Measurements from ENCODE around the gene SEMA5A.

The SEMA5A gene

DNA sequence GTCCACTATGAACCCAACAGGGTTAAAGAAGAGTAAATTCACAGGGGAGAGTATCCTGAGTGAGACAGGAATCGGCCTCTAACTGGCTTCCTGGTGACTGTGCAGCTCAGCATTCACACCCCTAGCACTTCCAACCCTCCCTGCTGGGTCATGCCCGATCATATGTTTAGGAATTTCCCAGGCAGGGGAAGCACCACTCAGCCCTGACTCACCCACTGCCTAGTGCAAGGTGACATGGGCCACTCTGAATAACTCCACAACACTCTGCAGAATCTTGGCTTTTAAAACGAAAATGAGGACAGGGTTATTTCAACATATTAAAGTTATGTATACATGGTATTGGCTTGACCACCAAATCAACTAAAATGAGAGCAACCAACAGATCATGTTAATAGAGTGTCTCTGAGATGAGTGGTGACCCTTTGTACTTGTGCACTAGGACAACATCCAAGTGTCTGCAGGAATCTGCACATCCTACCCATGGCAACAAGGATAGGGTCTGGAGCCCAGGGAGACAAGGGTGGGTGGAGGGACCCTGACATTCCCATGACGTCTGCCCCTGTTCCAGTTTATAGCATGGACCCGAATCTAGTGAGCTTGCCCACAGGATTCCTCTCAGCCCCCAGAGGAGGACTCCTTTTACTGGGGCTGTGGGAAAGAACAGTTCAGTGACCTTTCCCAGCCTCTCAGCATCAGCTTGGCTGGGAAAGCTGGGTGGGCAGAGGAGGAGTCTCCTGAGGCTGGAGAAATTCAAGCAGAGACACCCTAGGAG, 485.8 kb downstream of the SEMA5A start:
- no peak for DNase-seq (ENCODE audit: low read depth in 2 of 2)

DNA sequence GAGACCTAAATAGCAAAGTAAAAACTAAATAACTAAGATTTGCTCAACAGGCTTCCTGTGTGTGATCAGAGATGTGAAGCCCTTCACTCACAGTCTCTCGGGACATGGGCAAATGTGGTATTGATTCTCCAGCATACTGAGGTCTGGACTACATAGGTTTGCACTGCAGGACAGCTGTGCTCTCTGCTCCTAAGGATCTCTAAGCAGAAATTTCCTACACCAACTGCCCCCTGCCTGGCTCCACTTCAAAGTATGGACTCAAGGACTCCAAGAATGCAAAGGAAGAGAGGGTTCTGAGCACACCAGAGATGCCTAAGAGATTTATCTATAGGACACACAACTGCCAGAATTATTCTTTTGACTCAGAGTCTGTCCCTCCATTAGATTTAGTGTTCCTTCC, 487.2 kb downstream of the SEMA5A start:
- DNase-seq (ENCODE audit: low read depth in 2 of 2), result no peak

DNA sequence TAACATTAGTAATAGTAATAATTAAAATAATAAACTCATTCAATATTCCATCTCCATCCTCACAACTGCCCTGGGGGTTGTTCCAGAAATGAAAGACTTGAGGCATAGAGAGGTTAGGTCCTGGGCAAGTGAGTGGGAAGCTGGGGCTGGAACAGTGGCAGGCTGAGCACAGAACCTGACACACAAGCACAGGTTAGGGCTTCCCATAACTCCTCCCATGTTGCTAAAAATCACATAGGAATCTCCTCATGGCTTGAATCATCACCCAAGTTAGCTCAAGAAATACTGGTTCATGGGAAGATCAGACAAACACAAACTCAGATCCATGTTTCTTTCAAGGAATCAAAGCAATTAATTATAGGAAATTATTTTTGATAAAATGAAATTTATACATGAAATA, 487.7 kb downstream of the SEMA5A start:
- DNase-seq (ENCODE audit: low read depth in 2 of 2), result no peak

DNA sequence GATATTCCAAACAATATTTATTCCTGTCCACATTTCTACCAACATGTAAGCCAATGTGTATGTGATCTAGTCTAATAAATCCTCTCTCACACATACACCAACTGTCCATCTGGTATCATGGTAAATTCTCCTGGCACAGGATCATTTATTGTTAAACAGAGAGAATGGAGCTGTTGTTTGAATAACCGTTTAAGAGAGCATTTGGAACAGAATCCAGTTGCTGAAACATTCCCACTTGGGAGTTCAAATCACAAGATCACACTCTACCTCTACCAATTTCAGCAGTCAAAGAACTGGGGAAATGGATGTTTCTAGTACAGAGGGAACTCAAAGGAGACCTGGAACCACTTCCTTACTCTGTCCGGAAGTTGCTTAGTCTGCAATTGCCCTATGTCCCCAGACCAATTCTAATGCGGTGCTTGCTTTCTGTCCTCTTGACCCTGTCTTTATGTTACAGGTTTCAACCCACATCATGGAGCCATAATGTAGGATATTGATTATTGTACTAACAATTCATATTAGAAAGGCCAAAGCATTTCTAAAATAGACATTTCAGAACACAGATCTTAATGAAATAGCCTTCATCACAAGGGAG, 488.4 kb downstream of the SEMA5A start:
- no peak for DNase-seq (ENCODE audit: low read depth in 2 of 2)

DNA sequence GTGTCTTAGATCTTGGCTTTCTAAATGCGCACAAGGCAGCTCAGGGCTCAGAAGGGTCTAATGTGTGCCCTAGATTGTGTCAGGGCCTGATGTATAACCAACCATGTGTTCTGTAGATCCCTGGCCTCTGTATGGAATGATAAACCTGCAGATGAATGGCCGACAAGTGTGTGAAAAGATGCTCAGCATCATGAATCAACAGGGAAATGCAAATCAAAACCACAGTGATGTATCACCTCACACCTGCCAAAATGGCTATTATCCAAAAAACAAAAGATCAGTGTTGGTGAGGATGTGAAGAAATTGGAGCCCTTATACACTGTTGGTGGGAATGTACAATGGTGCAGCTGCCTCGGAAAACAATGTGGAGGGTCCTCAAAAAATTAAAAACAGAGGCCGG, 489.8 kb downstream of the SEMA5A start:
- DNase-seq (ENCODE audit: low read depth in 2 of 2), result no peak

DNA sequence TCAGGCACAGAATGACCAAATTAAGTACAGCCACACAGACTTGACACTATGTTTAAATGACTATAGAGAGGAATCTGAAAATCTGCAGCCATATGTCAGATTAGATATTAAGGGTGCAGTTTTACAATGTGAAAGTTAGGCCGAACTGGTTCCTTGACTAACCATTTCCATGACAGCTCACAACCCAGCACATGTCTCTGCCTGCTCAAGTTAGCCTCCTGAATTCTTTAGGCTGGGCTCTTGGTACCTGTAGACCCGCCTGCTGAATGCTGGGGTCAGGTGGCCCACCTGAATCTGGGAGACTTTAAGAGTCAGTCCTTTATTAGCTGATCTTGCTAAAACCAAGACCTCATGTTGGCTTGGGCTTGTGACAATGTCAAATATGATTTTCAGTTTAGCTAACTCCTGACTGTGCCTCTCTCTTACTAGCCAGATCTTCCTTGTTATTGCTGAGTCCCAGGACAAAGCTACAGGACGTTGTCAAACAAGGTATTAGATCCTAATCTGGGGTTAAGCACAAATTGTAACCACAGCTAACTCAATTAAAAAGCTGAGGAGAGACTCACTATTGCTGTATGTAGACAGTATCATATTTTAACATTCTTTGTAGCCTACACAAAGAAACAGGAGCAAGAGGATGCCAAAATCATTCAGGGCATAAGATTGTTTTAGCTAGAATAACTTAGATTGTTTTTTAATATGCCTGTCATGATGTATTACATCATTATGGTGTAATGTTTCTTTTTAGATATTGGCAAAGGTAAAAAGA, 490.9 kb downstream of the SEMA5A start:
- no peak for DNase-seq (ENCODE audit: low read depth in 2 of 2)

DNA sequence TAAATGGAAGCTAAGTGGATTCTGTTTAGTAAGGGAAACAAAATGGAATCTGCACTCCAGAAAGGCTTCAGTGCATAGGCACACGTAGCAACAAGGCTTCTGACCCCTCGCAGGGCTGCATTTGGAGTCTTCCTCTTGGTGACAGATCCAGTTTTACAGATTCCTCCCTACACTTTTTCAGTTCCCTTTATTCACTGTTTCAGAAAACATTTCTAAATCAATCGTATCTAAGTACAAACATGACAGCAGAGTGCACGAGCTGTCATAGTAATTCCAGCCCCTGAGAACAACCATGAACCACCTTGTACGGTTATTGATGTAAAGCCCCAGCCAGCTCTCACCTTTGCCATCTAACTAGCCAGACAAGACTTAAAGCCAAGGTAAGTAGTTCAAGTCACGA, 491.6 kb downstream of the SEMA5A start:
- DNase-seq (ENCODE audit: low read depth in 2 of 2), result no peak

DNA sequence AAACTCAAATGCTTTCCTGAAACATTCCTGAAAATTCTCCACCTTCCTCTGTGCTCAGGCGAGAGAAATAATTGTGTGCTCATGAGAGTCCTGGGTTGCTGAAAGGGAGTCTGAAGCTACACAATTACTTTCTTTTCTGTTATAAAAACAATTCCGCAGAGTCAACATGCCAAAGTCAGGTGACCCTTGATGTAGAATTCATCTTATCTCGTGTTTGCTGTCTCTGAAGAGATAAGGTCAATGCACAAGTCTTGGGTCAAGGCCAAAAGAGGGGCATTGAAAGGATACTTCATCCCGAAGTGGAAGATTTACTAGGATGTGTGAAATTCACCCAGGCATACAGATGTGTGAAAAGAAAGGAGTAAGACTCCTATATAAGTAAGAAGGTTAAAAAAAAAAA, 493.5 kb downstream of the SEMA5A start:
- no peak for DNase-seq (ENCODE audit: low read depth in 2 of 2)

DNA sequence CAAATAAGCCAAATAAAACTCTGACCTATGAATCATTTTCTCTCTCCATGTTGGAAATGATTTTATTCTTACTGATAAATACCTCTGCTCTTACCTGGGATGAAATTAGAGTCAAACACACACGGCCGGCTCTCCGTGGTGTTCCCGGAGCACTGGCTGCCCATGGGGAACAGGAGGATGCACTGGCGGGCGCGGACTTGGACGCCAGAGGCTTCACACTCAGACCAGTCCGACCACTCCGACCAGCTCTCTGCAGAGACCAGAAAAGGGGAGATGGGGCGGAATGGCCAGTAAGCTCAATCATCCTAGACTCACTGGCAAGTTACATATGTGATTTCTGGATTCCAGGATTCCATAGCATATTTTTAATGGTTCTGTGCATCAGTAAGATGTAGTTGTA, 494.1 kb downstream of the SEMA5A start:
- no peak for DNase-seq (ENCODE audit: low read depth in 2 of 2)

DNA sequence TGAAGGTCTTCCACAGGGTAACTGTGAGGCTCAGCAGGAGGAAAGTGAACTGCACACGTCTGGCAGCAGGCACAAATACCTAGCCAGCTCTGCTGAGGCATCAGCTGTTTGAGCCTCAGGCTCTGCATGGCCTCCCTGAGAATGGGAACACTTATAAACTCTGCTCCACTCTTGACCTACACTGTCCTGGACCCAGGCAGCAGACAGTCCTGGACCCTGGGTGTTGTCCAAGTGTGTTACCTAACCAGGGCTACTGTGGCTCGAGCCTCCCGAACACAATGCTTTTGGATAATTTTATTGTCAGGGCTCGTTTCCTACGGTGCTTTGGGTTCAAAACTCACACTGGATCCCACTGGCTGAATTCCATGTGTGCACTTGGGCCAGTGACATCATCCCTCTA, 497.9 kb downstream of the SEMA5A start:
- no peak for DNase-seq (ENCODE audit: low read depth in 2 of 2)

DNA sequence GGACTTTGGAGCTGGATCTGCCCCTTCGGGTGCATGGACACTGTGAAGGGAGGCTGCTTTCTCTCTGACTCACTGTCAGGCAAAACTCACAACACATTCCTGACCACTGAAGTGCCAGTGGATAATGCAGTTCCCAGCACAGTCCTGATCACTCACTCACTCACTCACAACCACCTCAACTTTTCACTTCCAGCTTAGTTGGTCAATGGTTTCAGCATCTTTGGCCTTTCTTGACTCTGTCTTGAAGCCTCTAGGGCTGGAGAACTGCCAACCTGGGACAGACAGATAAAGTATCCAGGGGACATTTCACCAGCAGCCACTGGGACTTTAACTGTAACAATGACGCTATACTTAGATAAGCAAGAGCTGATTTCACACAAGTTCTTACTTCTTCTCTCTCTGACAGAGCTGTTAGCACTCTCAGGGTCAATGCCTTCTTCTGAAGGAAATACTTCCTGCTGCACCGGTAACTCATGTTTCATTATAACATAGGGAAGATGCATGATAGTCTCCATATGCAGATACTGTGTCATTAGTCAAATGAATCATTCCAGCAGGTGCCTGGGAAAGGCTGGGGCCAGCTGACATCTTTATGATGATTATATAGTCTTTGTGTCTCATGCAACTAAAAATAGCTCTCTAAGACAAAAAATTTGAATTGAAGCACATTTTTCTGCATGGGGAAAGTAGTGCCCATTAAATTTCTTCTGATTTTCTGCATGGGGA, 499.0 kb downstream of the SEMA5A start:
- no peak for DNase-seq (ENCODE audit: low read depth in 2 of 2)

DNA sequence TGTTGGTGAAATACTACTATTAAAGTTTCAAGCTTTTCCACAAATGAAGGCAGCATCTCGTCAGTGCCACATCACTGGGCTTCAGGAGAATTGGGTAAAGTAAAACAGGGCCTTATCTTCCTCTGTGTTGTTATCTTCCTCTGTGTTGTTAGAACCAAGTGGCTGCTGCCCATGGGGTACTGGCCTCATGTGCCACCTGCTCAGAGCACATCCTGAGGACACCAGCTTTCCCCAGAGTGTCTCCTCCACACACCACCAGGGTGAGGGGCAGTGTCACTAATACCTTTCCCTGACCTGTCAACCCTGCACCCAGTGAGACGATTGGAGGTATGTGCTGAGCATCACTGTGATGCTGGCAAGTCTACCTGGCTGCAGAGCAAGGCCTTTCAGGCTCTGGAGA, 499.9 kb downstream of the SEMA5A start:
- no peak for DNase-seq (ENCODE audit: low read depth in 2 of 2)

DNA sequence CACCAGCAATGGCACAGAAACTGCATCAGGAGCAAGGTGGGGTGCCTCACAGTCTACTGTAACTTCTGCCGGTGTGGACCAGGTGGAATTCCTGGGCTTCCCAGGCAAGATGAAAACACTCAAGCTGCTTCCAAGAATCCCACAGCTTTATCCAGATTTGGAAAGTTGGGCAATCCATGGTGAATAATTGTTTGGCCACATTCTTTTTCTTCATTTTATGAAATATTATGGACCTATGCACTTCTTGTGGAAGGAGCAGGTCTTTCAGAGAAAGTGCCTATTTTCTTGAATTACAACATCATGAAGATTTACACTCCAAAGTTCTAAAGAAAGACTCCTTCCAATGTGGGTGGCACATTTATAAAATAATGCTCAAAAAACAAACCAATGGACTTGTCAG, 503.6 kb downstream of the SEMA5A start:
- DNase-seq (ENCODE audit: low read depth in 2 of 2), result no peak

DNA sequence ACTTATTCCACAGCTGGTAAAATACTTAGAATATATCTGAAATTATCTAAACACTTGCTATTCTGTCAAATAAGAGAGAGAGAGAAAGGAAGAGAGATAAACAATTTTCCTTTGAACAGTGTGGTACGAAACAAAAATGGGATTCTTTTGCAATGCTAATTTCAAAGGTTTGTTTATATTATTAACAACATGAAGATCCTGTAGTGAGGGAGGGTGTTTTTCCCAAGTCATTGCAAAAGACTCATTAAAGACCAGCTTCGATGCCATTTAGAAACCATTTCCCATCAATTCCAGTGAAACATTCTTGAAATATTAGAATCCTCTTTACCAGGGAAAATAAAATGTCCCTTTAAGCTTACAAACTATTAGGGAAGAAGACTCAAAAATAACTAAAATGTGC, 505.4 kb downstream of the SEMA5A start:
- DNase-seq (ENCODE audit: low read depth in 2 of 2), result no peak

DNA sequence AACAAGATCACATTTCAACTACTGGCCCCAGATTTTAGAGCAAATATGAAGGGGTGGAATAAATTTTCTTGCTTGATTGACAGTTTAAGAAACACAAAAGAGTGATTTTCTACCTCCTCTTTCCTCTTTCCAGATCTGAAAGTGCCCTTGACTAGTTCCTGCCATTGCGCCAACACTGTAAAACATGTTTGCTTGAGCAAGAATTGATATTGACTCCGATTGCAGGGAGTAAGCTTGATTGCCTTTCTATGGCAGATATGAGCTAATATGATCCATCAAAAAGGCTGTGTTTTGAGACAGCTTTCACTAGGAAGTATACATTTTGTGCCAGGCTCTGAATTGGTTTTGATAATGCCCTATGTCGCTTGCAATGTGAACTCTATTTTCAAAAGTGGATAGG, 508.8 kb downstream of the SEMA5A start:
- no peak for DNase-seq (ENCODE audit: low read depth in 2 of 2)

DNA sequence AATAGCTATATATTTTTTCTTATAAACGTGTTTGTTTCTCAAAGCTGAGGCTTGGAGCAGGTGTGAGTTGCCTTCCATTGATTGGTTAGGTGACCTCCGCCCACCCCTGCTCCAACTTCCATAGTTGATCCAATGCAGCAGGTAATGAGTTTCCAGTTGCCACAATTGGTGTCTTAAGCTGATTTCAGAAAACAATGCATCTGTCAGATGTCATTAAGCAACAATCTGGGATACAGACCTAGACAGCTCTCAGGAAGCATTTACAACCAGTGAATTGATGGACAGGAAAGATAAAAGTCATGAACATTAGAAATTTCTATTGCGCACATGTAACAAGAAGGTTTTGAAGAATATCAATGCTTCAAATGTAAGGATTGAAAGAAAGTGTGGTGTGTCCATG, 510.5 kb downstream of the SEMA5A start:
- no peak for DNase-seq (ENCODE audit: low read depth in 2 of 2)

DNA sequence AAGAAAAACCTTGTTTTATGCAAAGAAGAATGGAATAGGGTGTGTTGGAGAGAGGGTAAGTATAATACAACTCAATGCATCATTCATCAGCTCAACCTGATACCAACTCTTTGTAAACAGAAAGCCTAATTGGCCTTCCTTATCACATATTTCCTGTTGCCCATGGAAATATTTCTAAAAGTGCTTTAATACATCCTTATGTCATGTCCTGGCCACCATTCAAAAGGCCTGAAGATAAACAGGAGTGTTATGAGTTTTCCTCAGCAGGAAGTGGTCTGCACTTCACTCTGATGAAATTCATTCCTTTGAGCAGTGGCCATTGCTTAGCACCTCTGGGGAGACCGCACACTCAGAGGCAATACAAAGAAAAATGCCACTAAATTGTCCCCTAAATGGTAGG, 511.2 kb downstream of the SEMA5A start:
- no peak for DNase-seq (ENCODE audit: low read depth in 2 of 2)

DNA sequence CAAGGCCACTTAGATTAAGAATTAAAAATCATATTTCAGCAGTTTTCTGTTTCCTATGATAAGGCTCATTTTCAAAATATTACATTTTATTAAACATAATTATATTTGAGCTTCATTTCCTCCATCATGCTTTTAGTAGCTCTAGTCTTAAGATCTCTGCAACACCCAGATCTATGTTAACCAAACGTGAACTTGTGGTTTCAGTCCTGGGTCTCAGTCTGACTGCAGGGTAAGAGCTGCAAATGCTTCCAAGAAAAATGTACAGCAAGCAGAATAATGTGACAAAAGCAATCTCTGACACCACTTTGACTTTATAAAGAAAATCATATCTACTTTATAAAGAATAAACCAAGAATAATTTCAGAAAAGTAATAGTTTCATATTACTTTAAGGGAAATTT, 512.4 kb downstream of the SEMA5A start:
- no peak for DNase-seq (ENCODE audit: low read depth in 2 of 2)

DNA sequence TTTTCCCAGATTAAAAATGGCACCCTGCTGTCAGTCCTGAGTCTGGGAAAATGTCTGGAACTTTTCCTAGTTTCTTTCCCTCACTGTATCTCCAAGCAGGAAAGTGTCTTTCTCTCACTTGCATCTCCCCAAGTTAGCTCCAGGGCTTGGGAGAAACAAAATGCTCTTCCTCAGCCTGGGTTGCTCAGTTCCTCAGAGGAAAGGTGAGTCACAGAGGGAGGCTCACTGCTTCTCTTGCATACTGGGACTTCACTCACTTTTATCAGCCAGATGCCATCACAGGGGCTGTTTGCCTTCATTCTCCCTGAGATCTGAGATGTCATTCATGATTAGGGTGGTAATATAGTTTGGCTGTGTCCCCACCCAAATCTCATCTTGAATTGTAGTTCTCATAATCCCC, 519.9 kb downstream of the SEMA5A start:
- no peak for DNase-seq (ENCODE audit: low read depth in 2 of 2)

DNA sequence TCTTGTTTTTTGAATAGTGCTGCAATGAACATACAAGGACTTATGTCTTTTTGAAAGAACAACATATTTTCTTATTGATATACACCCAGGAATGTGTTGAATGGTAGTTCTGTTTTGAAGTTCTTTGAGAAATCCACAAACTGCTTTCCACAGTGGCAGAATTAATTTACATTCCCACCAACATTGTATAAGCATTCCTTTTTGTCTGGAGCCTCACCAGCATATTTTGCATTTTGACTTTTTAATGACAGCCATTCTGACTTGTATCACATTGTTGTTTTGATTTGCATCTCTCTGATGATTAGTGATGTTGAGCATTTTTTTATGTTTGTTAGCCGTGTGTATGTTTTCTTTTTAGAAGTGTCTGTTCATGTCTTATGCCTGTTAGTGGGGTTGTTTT, 524.9 kb downstream of the SEMA5A start:
- DNase-seq (ENCODE audit: low read depth in 2 of 2), result no peak

DNA sequence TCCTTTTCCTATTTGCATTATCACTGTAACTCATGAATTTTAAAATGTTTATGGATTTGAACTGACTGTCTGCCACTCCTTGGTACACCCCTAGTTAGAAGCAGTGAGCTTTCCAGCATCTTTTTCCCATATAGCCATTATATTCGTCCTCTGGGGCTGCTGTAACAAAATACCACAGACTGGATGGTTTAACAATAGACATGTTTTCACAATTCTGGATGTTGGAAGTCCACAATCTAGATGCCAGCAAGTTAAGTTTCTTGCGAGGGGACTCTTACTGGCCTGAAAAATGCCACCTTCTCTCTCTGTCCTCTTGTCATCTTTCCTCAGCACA, 530.0 kb downstream of the SEMA5A start:
- no peak for DNase-seq (ENCODE audit: low read depth in 2 of 2)

DNA sequence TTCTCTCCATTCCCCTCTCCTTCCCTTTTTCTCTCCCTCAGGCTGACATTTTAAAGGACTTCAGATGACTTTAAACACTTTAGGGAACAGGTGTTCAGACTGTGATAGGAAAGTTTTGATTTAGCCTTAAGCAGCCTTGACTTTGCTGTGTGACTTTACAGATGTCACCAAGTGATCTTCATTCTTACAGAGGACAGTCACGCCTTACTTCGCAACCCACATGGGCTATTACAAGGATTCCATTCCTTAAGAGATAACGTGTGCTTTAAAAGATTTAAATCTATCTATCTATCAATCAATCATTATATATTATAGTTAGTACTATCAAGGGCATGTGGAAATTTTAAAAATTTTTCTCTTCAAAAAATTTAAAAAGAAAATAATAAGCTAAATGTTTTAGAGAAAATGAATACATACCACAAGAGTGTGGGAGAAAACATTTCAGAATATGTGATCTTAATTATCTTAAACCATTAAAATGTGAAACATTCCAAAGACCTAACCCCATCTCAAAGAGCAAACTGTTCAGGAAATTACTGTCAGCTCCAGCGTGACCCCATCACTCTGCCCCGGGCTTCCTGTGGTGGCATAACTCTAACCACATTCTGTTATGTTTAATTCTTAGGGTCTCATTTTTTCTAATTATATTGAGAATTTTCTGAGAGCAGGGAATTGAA, 530.5 kb downstream of the SEMA5A start:
- DNase-seq (ENCODE audit: low read depth in 2 of 2), result no peak
